CD4-positive, alpha-beta T cell (primary cell): Measurements from ENCODE around the gene SLC35F1. TPM values are rescaled to one million over a fixed set of nuclear protein-coding genes. Genes with fewer than 3 reads are reported as not detected.

Experiments
- ATAC-seq: fragments of 200-7000 bp; cut with Tn5 transposase; one replicate; pipeline ENCODE4 v1.10.0; 2022; ENCODE audit warnings: mild to moderate bottlenecking; ENCODE audit not compliant: poor library complexity
- CTCF ChIA-PET: fragments of 350-600 bp; sonication (Branson Sonifier 250); formaldehyde crosslinking; loops from one replicate; lab custom pipeline; 2021; ENCODE audit warnings: antibody characterized with exemption, inconsistent platforms; lab: Charles Lee
- POLR2A ChIA-PET: fragments of 350-600 bp; sonication (Branson Sonifier 250); formaldehyde crosslinking; loops from one replicate; lab custom pipeline; 2021; ENCODE audit warnings: antibody characterized with exemption, inconsistent platforms; lab: Charles Lee
- DNase-seq, 14 experiments: peaks; one replicate each; pipeline ENCODE4 v3.0.0-alpha.2; 2013 to 2020; ENCODE audit warnings: mixed read lengths in 2 of 14
- H3K27ac ChIP-seq, 2 donors: one replicate each; pipeline versions ENCODE4 v1.5.1 to v1.7.0; 2013; ENCODE audit warnings: low read length in 2 of 2, low read depth in 1 of 2, mild to moderate bottlenecking in 1 of 2
- H3K27me3 ChIP-seq, 2 experiments: 1 replicate in 1 of 2; 2 replicates in 1 of 2; pipeline versions ENCODE4 v1.6.1 to v1.7.0; 2013; ENCODE audit warnings: low read length in 2 of 2, control low read depth in 1 of 2, mild to moderate bottlenecking in 1 of 2, moderate library complexity in 1 of 2; ENCODE audit not compliant: insufficient read depth in 2 of 2, control insufficient read depth in 1 of 2
- H3K36me3 ChIP-seq: one replicate; pipeline ENCODE4 v1.6.1; 2013; ENCODE audit warnings: low read length, control low read depth; ENCODE audit not compliant: insufficient read depth
- H3K4me1 ChIP-seq: one replicate; pipeline ENCODE4 v1.6.1; 2013; ENCODE audit warnings: low read length, control low read depth; ENCODE audit not compliant: insufficient read depth
- H3K4me3 ChIP-seq: one replicate; pipeline ENCODE4 v1.5.1; 2013; ENCODE audit warnings: mild to moderate bottlenecking, low read length, moderate library complexity
- H3K9me3 ChIP-seq, 2 experiments: 1 replicate in 1 of 2; 2 replicates in 1 of 2; pipeline versions ENCODE4 v1.6.1 to v1.7.0; 2013; ENCODE audit warnings: low read length in 2 of 2, mild to moderate bottlenecking in 2 of 2, control low read depth in 1 of 2, moderate library complexity in 1 of 2; ENCODE audit not compliant: control insufficient read depth in 1 of 2, insufficient read depth in 1 of 2
- H3K27ac Mint-ChIP-seq: one replicate; pipeline ENCODE4 v1.8.0; 2020; ENCODE audit warnings: mixed read lengths
- H3K27me3 Mint-ChIP-seq: one replicate; pipeline ENCODE4 v1.8.0; 2021; ENCODE audit warnings: mixed read lengths
- H3K36me3 Mint-ChIP-seq: one replicate; pipeline ENCODE4 v1.8.0; 2021; ENCODE audit warnings: low read depth, mixed read lengths
- H3K4me1 Mint-ChIP-seq: one replicate; pipeline ENCODE4 v1.8.0; 2021; ENCODE audit warnings: low read depth, mixed read lengths
- H3K4me3 Mint-ChIP-seq: one replicate; pipeline ENCODE4 v1.8.0; 2020; ENCODE audit warnings: mild to moderate bottlenecking, mixed read lengths
- H3K9me3 Mint-ChIP-seq: one replicate; pipeline ENCODE4 v1.8.0; 2020; ENCODE audit warnings: mixed read lengths
- CTCF ChIP-seq: fragments of 200-600 bp; IDR thresholded peaks from one replicate; pipeline ENCODE4 v1.8.0; 2022; ENCODE audit warnings: antibody characterized with exemption, mild to moderate bottlenecking
- intact Hi-C, 2 experiments: fragments of 100-400 bp; cut with DNase I in 1 of 2; cut with micrococcal nuclease in 1 of 2; formaldehyde crosslinking; loops; one replicate each; pipeline versions ENCODE4 v1.15.1 to v1.9.0; 2023 to 2025; cut with DNase I, micrococcal nuclease
- total RNA-seq, 174 experiments: library from RNA in 2 of 174; stranded (reverse) in 2 of 174; gene quantifications; one replicate each; pipeline ENCODE4 v1.2.3 and lab custom pipeline; 2021 to 2026

The SLC35F1 gene
- total RNA-seq, 2 experiments from 2014 or later = not detected

- no peaks in the 10 kb centered on the region for H3K4me1 ChIP-seq
- no peak for DNase-seq
- intact Hi-C loops = loop anchor here (1.0 to 5.0 kb wide), 10 partner anchors 266 to 825 kb away; partner anchors contain the start of gene ASF1A (in 1 of the 2)
- no peaks in the 10 kb centered on the region for H3K9me3 ChIP-seq
- H3K27ac ChIP-seq = no peak overlapping the region
- H3K27me3 ChIP-seq = peaks cover 0 to 3% of the 10 kb centered on the region in 2 experiments
- Mint-ChIP-seq H3K27ac (no peak overlapping the region), H3K4me3 (no peak overlapping the region), H3K4me1 (no peaks in the 10 kb centered on the region), H3K27me3 (peaks cover 11% of the 10 kb centered on the region), H3K9me3 (no peaks in the 10 kb centered on the region), H3K36me3 (no peaks in the 10 kb centered on the region)
- no peaks in the 10 kb centered on the region for H3K36me3 ChIP-seq
- no peak for TF ChIP-seq CTCF
- H3K4me3 ChIP-seq = no peak overlapping the region
- ATAC-seq = no peak
- ChIA-PET CTCF (no interaction called here), POLR2A (interaction anchor here (0.7 kb wide), 1 partner anchor 209 kb away, joined by 3 read pairs; no protein-coding TSS in a partner anchor)
Observed at GRCh38 chr6:118284736-118285360, 377.8 kb downstream of the SLC35F1 start.

- Mint-ChIP-seq H3K9me3 (no peaks in the 10 kb centered on the region), H3K4me3 (no peak overlapping the region), H3K27ac (no peak overlapping the region), H3K36me3 (no peaks in the 10 kb centered on the region), H3K4me1 (no peaks in the 10 kb centered on the region), H3K27me3 (peaks cover 11% of the 10 kb centered on the region)
- no peaks in the 10 kb centered on the region for H3K9me3 ChIP-seq
- POLR2A ChIA-PET = no interaction called here
- TF ChIP-seq CTCF = no peak
- ATAC-seq = no peak
- H3K27me3 ChIP-seq = peaks cover 0 to 3% of the 10 kb centered on the region in 2 experiments
- no peak overlapping the region for H3K4me3 ChIP-seq
- intact Hi-C loops = loop anchor here in 1 of 2 experiments (2.0 kb wide), 2 partner anchors 265 to 825 kb away; no protein-coding TSS in a partner anchor
- CTCF ChIA-PET = interaction anchor here (1.0 kb wide), 1 partner anchor 9 kb away, joined by 3 read pairs; no protein-coding TSS in a partner anchor
- H3K36me3 ChIP-seq = no peaks in the 10 kb centered on the region
- H3K4me1 ChIP-seq = no peaks in the 10 kb centered on the region
- H3K27ac ChIP-seq = no peak overlapping the region
- no peak for DNase-seq
Observed at GRCh38 chr6:118285791-118286190, 378.7 kb downstream of the SLC35F1 start.

- Histone ChIP-seq H3K27ac (no peak overlapping the region), H3K4me3 (no peak overlapping the region), H3K36me3 (no peaks in the 10 kb centered on the region), H3K9me3 (no peaks in the 10 kb centered on the region), H3K27me3 (peaks cover 0 to 3% of the 10 kb centered on the region in 2 experiments), H3K4me1 (no peaks in the 10 kb centered on the region)
- Mint-ChIP-seq H3K9me3 (no peaks in the 10 kb centered on the region), H3K36me3 (no peaks in the 10 kb centered on the region), H3K4me1 (no peaks in the 10 kb centered on the region), H3K27ac (no peak overlapping the region), H3K4me3 (no peak overlapping the region), H3K27me3 (peaks cover under 1% of the 10 kb centered on the region)
- TF ChIP-seq CTCF = no peak
- ATAC-seq = no peak
- intact Hi-C loops = no loop called here
- ChIA-PET POLR2A (no interaction called here), CTCF (no interaction called here)
- DNase-seq = no peak
Observed at GRCh38 chr6:118288355-118289124, 381.5 kb downstream of the SLC35F1 start.
